Midbrain (tissue), 1 donor: ENCODE measurements around the gene NRROS.

Experiments used
- DNase-seq: peaks from one replicate; lab custom pipeline; 2025; lab: John Stamatoyannopoulos, UW

Gene NRROS

DNA sequence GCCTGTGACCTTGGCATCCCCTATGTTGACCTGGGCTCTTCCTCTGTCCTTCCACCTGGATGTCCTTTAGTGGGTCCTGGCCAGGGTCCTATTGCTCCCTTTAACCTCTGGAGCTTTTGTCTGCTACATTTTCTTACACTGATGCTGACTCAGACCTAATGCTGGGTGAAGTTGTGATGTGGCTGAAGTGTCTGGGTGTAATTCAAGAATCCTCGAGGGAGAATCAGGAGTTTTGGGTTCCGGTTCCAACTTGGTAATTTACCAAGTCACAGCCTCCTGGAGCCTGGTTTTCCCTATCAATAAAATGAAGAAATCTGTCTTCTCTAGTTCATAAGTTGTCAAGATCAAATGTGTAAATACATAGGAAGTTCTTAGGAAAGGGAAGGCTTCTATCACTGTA is 46.9 kb downstream of the NRROS start:
- no peak for DNase-seq

DNA sequence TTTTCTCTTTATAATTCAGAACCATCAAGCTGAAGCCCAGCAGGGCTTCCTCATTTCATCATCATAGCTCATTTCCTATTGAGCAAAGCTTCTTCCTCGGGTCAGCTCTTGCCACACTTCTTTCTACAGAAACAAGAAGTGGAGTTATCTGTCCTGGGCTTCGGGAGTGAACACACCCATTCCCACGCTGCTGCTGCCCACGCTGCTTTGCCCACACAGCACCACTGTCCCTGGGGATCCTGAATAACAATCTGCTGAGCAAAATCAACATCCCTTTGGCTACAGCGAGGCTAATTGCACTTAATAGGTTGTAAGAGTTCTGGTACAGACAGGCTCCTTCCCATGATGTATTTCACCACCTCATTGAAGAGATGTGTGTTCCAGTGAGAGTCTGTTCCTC is 48.9 kb downstream of the NRROS start:
- DNase-seq: no peak

DNA sequence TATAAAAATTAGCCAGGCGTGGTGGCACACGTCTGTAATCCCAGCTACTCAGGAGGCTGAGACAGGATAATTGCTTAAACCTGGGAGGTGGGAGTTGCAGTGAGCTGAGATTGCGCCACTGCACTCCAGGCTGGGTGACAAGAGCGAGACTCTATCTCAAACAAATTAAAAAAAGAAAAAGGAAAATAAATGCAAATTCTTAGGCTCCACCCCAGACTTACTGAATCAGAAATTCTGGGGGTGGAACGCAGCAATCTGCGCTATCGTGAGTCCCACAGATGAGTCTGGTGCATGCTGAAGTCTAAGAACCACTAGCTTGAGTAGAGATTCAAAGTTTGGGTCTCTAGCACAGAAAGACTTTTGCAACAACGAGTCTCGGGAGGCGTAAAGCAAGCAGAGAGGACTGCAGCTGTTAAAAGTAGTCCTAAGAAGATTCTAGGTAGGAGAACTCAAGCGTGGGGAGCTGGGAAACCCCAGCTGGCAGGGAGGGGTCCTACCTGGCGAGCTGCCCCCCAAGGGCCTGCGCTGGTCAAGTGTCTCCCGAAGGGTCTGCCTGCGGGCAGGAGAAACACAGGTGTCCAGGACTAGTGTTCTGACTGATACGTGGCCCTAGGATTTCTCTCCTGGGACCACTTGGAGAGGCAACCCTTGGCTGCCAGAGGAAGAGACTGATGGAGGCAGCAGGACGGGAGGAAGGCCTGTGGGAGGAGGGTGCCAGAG is 50.6 kb downstream of the NRROS start:
- no peak for DNase-seq

DNA sequence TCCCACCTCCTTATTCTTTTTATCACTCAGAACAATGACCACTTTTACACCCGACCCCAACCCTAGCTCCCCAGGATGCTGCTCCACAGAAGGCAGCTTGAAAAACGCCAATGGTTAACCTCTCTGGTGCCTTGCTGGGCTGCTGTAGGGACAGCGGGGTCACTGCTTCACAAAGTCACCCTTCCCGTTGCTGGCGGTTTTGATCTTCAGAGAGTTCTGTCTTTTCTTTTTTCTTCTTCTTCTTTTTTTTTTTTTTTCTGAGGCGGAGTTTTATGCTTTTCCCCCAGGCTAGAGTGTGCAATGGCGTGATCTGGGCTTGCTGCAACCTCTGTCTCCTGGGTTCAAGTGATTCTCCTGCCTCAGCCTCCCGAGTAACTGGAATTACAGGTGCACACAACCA is 51.9 kb downstream of the NRROS start:
- DNase-seq: no peak

DNA sequence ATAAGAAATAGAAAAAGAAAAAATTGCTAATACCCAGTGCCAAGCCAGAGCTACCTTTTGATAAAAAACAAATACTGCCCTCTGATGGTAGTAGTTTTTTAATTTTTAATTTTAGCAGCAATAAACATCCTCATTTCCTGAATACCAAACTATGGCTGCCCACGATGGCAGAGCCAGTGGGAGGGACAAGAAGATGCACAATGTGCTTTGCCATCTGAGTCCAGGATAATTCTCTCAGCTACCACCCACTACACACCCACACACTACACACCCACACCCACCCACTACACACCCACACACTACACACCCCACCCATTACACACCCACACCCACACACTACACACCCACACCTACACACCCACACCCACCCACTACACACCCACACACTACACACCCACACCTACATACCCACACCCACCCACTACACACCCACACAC is 54.7 kb downstream of the NRROS start:
- no peak for DNase-seq

DNA sequence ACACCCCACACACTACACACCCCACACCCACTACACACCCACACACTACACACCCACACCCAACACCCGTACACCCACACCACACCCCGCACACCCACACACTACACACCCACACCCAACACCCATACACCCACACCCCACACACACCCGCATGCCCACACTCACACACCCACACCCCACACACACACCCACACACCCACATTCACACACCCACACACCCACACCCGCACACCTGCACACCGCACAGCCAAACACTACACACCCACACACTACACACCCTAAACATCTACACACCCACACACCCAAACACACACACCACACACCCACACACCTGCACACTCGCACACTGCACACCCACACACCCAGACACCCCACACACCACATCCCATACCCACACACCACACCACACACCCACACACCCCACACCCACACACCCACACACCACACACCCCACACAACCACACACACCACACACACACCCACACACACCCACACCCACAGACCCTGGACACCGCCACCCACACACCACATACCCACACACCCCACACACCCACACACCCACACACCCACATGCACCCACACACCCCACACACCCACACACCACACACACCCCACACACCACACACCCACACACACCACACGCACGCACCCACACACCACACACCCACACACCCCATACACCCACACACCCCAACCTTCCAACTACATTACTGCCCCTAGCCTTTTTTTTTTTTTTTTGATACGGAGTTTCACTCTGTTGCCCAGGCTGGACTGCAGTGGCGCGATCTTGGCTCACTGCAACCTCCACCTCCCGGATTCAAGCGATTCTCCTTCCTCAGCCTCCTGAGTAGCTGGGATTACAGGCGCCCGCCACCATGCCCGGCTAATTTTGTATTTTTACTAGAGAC is 55.7 kb downstream of the NRROS start:
- DNase-seq: no peak

DNA sequence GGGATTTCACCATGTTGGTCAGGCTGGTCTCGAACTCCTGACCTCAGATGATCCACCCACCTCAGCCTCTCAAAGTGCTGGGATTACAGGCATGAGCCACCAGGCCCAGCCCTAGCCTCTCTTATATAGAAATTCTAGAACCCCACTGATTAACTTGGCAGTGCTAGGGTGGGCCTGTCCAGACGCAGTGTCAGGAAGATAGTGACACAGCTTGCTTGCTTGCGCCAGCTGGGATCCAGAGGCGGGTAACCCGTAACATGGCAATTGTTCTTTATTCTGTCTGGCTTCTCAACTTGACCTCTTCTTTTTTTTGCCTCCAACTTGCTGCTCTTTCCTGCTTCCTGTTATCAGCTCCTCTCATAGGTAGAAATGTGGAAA is 56.3 kb downstream of the NRROS start:
- DNase-seq: no peak

DNA sequence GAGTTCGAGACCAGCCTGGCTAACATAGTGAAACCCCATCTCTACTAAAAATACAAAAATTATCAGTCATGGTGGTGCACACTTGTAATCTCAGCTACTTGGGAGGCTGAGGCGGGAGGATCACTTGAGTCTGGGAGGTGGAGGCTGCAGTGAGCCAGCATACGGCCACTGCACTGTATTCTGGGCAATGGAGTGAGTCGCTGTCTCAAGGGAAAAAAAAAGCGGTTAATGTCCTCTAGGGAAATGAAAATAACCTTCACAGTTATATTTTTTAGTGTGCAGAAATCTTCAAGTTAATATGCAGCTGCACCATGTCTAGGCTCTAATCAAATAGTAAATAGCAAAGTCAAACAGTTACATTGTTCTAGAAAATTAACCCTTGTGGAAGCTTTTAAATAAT is 57.8 kb downstream of the NRROS start:
- no peak for DNase-seq

DNA sequence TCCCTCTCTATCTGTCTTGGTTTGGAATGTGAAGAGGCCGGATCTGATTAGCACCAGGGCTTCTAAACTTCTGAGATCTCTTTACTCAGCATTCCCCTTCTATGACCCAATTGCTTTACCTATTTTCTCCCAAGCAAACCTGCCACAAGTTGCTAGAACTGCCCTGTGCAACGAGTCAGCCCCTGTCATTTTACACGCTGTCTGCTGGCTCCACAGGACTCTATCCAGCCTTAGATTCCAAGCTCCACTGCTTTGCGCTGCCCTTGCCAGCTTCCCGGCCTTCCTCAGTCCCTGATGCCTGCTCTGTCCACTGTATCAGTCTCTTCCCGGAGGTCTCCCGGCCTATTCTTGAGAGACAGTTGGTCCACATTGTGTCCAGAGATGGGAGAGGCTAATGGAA is 60.3 kb downstream of the NRROS start:
- DNase-seq: no peak

DNA sequence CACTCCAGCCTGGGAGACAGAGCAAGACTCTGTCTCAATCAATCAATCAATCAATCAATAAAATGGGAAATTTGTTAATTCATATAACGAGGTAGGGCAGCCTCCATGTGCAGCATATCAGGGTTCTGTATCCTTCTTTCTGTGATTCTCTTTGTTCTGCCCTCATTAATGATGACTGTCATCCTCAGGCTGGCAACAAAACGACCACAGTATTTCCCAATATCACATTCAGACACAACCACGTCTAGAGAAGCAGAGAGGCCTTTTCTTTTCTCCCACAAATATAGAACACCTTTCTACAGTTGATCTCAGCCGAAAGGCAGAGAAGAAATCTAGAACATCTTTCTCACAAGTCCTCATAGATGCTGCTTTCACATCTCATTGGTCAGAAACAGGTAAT is 61.3 kb downstream of the NRROS start:
- no peak for DNase-seq

DNA sequence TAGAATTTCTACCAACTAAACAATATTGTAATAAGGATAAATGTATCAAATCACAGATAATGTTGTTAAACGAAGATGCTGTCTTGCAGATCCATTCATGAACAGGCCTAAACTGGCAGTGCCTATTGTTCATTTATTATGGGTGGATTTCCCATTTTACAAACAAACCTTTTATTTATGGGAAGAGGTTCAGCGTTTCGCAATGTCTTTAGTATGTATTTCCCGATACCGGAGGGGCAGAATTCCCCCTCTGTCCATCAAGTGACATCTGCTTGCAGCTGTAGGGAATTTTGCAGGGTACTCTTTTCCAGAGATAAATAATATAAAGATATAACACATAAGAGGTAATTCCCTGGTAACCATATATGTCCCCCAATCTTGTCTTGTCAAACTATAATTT is 66.8 kb downstream of the NRROS start:
- DNase-seq: no peak

DNA sequence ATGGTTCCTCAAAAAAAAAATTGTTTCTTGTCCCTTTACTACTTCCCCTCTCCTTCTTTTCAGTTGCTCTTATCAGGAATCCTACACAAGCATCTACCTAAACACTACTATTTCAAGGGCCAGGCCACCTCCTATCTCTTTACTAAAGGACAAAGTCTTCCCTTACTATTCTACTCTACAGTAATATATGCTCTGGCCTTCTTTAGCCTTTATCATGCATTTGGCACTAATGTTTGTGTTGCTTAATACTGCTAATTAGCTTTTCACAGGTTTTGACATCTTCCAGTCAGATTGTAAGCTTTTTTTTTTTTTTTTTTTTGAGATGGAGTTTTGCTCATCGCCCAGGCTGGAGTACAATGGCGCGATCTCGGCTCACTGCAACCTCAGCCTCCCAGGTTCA is 67.2 kb downstream of the NRROS start:
- DNase-seq: no peak

DNA sequence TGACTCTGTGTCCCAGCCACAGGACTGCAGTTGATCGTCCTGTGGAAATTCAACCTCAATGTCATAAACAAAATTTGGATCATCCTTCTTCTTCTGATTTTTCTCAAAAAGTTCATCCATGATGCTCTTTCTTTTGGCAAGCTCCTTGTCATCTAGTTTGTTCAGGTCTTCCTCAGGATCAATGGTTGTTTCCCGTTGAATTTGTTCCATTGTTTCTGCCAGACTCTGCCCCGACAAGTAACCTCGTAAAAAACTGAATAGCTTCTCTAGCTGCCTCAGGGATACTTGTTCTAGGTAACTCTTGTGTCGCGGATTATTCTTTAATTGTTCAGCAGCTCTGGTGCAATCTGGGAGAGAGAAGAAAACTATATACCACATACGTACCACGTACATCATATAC is 68.1 kb downstream of the NRROS start:
- DNase-seq: no peak

DNA sequence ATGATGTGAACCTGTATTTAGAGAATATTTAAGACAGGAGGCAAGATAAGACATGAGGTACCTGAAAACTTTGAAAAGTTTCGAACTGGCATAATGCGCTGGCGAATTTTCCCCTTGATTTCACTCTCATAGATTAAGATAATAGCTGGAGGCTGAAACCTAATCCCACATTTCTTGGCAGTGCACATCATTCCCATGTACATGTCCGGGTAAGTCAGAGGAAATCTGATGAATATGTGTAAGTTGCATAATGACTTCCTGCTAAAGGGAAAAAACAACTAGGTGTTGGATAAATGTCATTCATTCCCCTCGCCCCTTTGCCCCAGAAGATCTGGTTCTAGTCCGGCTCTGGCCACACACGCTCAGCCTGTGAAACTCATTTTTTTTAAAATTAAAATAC is 69.0 kb downstream of the NRROS start:
- no peak for DNase-seq
